ENCODE results near the gene BAIAP2L1. TPM values are rescaled to one million over a fixed set of nuclear protein-coding genes. Genes with fewer than 3 reads are reported as not detected.

BAIAP2L1 gene
- total and polyA plus RNA-seq, 9 of the 15 experiments (the other 6 are each of a cell fraction or from before 2014, with no cell fraction given), result 4.2 to 29.8 (median 15.5) TPM

GRCh38 chr7:98305951-98306535 lies 94.8 kb downstream of the BAIAP2L1 start:
- Histone ChIP-seq H3K79me2 (ENCODE audit: control insufficient read depth, insufficient read depth, low read length) (no peaks in the 10 kb centered on the region), H3K9me1 (ENCODE audit: control insufficient read depth, insufficient read depth, low read length) (no peaks in the 10 kb centered on the region), H2AFZ (ENCODE audit: low read depth, low read length) (no peak overlapping the region), H3K27me3 (ENCODE audit: control insufficient read depth in 2 of 2, insufficient read depth in 2 of 2, low read length in 2 of 2) (peaks cover 4 to 35% of the 10 kb centered on the region in 2 experiments; a peak in 3 of 5 replicates), H3K4me2 (ENCODE audit: insufficient read depth, low read length) (no peak overlapping the region), H3K9me3 (replicated peaks; ENCODE audit: control insufficient read depth, insufficient read depth, low read depth, low read length) (no peaks in the 10 kb centered on the region), H3K4me1 (replicated peaks in 1 of 2; ENCODE audit: control insufficient read depth in 2 of 2, insufficient read depth in 2 of 2, low read length in 2 of 2) (peaks cover 0 to 15% of the 10 kb centered on the region in 2 experiments; a peak in 3 of 5 replicates), H3K9ac (ENCODE audit: insufficient read depth in 1 of 2, low read depth in 2 of 2, low read length in 2 of 2) (0 out of 4 replicates have a peak overlapping the region, but pooled peaks of 1 of the 2 experiments have one; percentile 19), H3K36me3 (ENCODE audit: control insufficient read depth, insufficient read depth, low read length) (peaks cover 43% of the 10 kb centered on the region), H3K27ac (ENCODE audit: extremely low read depth, low read depth, low read length) (no peak overlapping the region), H3K4me3 (no peak overlapping the region), H4K20me1 (replicated peaks; ENCODE audit: control insufficient read depth, insufficient read depth, low read length) (peaks cover 8% of the 10 kb centered on the region)
- ATAC-seq (no peak; the same call in 1 of the 3 replicates), DNase-seq (ENCODE audit: extremely low read depth in 1 of 4, low spot score in 3 of 4) (no peak), FAIRE-seq (no peak)
- POLR2A ChIA-PET, result no interaction called here
- no TSS peak for BruUV-seq (replicated peaks)
- 42% methylated on average over 22 of the region's 22 CpGs for WGBS (ENCODE audit: insufficient coverage, low coverage, missing lambda C conversion rate)
- in situ Hi-C loops (cut with MboI) (no loop called here), intact Hi-C loops (cut with micrococcal nuclease) (no loop called here)
- TF ChIP-seq, protein P1, sequence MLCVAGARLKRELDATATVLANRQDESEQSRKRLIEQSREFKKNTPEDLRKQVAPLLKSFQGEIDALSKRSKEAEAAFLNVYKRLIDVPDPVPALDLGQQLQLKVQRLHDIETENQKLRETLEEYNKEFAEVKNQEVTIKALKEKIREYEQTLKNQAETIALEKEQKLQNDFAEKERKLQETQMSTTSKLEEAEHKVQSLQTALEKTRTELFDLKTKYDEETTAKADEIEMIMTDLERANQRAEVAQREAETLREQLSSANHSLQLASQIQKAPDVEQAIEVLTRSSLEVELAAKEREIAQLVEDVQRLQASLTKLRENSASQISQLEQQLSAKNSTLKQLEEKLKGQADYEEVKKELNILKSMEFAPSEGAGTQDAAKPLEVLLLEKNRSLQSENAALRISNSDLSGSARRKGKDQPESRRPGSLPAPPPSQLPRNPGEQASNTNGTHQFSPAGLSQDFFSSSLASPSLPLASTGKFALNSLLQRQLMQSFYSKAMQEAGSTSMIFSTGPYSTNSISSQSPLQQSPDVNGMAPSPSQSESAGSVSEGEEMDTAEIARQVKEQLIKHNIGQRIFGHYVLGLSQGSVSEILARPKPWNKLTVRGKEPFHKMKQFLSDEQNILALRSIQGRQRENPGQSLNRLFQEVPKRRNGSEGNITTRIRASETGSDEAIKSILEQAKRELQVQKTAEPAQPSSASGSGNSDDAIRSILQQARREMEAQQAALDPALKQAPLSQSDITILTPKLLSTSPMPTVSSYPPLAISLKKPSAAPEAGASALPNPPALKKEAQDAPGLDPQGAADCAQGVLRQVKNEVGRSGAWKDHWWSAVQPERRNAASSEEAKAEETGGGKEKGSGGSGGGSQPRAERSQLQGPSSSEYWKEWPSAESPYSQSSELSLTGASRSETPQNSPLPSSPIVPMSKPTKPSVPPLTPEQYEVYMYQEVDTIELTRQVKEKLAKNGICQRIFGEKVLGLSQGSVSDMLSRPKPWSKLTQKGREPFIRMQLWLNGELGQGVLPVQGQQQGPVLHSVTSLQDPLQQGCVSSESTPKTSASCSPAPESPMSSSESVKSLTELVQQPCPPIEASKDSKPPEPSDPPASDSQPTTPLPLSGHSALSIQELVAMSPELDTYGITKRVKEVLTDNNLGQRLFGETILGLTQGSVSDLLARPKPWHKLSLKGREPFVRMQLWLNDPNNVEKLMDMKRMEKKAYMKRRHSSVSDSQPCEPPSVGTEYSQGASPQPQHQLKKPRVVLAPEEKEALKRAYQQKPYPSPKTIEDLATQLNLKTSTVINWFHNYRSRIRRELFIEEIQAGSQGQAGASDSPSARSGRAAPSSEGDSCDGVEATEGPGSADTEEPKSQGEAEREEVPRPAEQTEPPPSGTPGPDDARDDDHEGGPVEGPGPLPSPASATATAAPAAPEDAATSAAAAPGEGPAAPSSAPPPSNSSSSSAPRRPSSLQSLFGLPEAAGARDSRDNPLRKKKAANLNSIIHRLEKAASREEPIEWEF (CRISPR knock-in tag; IDR thresholded peaks at IDR 0.05), result no peak
- CTCF ChIA-PET (ENCODE audit: low intra/inter-chr PET ratio), result no interaction called here
